Subcutaneous adipose tissue (tissue), 4 donors: ENCODE measurements around the gene CEBPE. TPM values are rescaled to one million over a fixed set of nuclear protein-coding genes. Genes with fewer than 3 reads are reported as not detected.

Source experiments
- total RNA-seq, 4 donors: library from RNA; depleted of rRNA; stranded (reverse); fragments of >200 nt; gene quantifications; one replicate each; pipeline ENCODE4 v1.1.0, GENCODE V29; 2016
- TF ChIP-seq, protein P1 (sequence below): fragments of 450-650 bp; IDR thresholded peaks from one replicate; pipeline ENCODE4 v1.5.1; 2016; ENCODE audit warnings: low read depth, mild to moderate bottlenecking, control low read depth, antibody characterized with exemption, moderate library complexity

The CEBPE gene
- total RNA-seq, 4 donors from 2014 or later, result 0.68 TPM; not detected in 3

DNA sequence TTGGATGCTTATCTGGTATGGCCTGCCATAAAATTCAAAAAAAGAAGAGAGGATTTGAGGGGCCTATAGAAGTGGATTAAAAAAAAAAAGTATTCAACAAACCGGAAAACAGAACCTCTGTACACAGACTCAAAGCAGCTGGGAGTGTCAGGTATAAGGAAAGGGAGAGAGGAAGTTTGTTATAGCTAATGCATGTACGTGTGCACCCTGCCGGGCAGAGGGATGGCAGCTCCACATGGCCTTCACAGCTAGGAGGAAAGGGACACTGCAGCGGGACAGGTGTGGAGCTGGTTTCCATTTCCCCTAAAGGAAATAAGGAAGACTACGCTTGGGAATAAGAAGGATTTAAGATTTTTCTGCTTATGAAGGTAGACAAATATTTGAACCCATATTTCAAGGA lies 43.0 kb upstream of the CEBPE start:
- TF ChIP-seq, protein P1, sequence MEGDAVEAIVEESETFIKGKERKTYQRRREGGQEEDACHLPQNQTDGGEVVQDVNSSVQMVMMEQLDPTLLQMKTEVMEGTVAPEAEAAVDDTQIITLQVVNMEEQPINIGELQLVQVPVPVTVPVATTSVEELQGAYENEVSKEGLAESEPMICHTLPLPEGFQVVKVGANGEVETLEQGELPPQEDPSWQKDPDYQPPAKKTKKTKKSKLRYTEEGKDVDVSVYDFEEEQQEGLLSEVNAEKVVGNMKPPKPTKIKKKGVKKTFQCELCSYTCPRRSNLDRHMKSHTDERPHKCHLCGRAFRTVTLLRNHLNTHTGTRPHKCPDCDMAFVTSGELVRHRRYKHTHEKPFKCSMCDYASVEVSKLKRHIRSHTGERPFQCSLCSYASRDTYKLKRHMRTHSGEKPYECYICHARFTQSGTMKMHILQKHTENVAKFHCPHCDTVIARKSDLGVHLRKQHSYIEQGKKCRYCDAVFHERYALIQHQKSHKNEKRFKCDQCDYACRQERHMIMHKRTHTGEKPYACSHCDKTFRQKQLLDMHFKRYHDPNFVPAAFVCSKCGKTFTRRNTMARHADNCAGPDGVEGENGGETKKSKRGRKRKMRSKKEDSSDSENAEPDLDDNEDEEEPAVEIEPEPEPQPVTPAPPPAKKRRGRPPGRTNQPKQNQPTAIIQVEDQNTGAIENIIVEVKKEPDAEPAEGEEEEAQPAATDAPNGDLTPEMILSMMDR, result no peak

DNA sequence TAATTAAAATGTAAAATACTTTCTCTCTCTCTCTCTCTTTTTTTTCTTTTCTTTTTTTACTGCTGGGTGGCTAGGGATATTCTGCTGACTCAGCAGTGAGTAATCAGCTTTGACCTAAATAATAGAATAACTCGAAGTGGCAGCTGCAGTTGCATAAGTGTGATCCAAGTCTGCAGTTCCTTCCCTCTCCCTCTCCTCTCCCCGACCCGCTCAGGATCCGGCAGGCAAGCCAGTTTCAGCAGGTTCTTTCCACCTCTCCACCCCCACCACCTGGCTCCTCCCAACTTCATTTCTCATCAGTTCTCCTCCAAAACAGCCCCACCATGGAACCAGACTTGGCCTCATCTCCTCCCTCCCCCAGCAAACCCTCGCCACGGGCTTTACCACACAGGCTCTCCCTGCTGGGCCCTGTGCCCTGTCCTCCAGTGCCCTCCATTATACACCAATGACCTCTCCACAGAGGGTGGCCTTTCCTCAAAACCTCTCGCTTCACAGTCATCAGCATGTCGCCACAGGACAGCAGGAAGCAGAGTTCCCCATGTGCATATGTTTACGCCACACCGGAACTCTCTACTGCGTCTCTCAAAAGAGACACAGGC lies 42.0 kb upstream of the CEBPE start:
- TF ChIP-seq, protein P1, result no peak

DNA sequence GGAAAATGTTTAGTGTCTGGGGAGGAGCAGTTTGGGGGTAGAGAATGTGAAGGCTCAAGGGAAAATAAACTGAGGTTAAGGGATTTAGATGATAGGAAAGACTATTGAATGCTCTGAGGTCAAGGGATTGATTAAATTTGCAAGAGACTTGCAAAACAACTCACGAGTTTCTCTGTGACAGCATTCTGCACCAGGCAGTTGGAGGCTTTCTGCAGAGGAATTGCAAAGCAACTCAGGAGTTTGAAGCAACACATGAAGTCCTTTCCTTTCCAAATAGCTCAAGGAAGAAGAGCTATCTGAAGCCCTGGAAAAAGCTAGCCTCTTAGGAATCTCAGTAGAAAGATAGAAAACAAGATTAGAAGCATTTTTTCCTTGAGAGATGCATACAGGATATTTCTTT lies 40.5 kb upstream of the CEBPE start:
- TF ChIP-seq, protein P1, result no peak

DNA sequence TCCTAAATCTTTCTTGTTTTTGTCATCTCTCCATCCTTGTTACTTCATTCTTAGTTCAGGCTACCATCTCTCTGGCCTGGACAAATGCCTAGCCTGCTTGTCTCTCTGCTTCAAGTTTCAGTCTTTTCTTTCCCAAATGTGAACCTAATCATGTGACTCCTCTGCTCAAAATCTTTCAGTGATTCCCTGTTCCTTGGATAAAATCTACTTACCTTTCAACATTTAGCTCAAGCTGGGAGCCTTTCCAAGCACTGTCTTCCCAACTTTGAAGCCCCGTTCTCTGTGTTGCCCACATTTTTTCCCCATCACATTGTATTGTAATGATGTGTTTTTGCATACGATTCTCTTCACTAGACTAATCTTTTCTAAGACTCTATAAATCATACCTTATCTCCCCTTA lies 39.7 kb upstream of the CEBPE start:
- TF ChIP-seq, protein P1, result no peak

DNA sequence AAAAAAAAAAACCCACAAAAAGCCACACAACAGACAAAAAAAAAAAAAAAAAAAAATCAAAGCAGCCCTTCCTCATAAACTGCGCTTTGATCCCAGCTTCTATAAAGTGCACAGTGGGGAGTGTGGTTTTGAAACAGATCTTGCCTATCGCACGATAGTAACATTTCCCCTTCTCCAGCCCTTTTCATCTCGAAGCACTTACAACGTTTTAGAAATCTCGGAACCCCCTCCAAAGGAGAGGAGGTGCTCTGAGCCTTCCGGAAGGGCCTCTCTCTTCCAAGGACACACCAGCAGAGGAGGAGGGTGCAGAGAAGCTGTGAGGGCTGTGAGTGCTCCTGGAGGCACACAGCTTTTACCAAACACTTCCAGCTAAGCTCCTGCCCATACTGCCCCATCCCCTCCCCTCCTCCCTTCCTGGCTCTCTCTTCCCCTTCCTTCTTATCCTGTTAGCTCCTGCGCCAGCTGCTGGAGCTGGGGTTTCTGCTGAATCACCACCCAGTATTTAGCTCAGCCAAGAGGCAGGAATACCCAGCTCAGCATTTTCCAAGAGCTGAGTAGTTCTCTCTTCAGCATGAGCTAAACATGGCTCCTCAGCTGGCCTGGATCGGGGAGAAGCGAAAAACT lies 36.0 kb upstream of the CEBPE start:
- TF ChIP-seq, protein P1, result no peak

DNA sequence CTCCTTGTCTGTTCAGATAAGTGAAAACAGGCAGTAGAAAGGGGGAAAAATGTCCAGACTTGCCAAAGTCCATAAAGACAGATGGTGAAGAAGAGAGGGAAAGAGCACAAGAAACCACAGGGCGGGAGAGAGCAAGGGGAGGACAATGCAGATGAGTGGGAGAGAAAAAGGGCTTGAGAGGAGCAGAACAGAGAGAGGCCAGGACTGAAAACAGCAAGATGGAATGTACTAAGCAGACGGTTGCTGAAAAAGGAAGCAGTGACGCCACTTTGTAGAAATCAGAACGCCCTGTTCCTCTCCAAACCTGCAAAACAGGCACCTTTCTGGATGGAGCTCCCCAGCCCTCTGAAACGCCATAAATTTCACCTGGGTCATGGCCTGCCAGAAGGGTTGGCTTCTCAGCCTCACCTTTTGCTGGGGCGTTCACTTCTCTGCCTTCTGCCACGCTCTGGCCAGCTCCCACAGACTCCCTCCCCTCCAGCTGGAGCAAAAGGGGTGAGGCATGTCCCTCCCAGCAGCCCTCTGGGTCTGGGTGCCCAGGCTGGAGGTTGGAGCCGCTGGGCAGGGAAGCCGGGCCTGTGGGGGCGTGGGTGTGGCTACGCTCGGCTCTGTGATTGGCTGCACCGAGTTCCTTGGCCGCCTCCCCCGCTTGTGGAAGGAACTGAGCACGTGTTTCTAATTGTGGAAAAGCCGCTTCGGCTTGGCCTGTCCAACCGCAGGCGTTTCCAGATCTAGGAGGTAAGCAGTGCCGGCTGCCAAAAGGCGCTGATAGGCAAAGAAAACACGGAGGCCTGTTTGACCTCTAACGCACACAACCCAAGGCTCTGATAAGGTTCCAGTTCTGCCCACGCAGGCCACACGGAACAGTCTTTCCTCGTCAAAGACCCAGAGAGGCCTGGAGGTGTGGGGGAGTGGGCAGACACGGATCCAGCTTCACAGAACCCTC lies 35.1 kb upstream of the CEBPE start:
- TF ChIP-seq, protein P1, result no peak

DNA sequence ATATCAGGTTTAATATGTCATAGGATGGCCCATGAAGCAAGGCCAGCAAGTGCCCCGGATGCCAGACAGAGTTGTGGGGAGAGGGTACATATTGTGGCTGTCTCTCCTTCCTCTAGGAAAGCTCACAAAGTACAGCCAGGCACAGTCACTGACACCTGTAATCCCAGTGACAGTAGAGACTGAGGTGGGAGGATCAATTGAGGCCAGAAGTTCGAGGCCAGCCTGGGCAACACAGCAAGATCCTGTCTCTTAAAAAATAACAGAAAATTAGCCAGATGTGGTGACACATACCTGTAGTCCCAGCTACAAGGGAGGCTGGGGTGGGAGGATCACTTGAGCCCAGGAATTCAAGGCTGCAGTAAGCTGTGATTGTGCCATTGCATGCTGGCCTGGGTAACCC lies 32.3 kb upstream of the CEBPE start:
- TF ChIP-seq, protein P1, result no peak
